GM23338 (cell line): Measurements from ENCODE around the gene KLK7. TPM values are rescaled to one million over a fixed set of nuclear protein-coding genes. Genes with fewer than 3 reads are reported as not detected.

Source experiments
- ATAC-seq: fragments of 200-7000 bp; cut with Tn5 transposase; 3 replicates; pipeline ENCODE4 v1.9.1; 2020
- DNase-seq: peaks from one replicate; pipeline ENCODE4 v3.0.0-alpha.2; 2015; ENCODE audit warnings: low spot score
- H2AFZ ChIP-seq: fragments of 200-600 bp; sonication (generic); 2 replicates; pipeline ENCODE4 v1.8.0; 2016; ENCODE audit warnings: antibody characterized with exemption, mild to moderate bottlenecking, moderate library complexity
- H3F3A ChIP-seq: fragments of 200-600 bp; sonication (generic); replicated peaks from 2 replicates; pipeline ENCODE4 v1.8.0; 2017; ENCODE audit warnings: antibody characterized with exemption, mixed run types, low read depth
- H3K27ac ChIP-seq: fragments of 200-600 bp; sonication (generic); 2 replicates; pipeline ENCODE4 v1.6.1; 2016; ENCODE audit warnings: low read depth
- H3K27me3 ChIP-seq: fragments of 200-600 bp; sonication (generic); 2 replicates; pipeline ENCODE4 v1.8.0; 2016; ENCODE audit warnings: mild to moderate bottlenecking, mixed run types, moderate library complexity; ENCODE audit not compliant: insufficient read depth
- H3K36me3 ChIP-seq: fragments of 200-600 bp; sonication (generic); 2 replicates; pipeline ENCODE4 v1.8.0; 2016; ENCODE audit warnings: mild to moderate bottlenecking; ENCODE audit not compliant: insufficient read depth
- H3K4me1 ChIP-seq: fragments of 200-600 bp; sonication (generic); 2 replicates; pipeline ENCODE4 v1.8.0; 2016; ENCODE audit warnings: mild to moderate bottlenecking, moderate library complexity; ENCODE audit not compliant: insufficient read depth
- H3K4me2 ChIP-seq: fragments of 200-600 bp; sonication (generic); 2 replicates; pipeline ENCODE4 v1.7.1; 2017; ENCODE audit warnings: mixed run types
- H3K4me3 ChIP-seq: fragments of 200-600 bp; sonication (generic); 2 replicates; pipeline ENCODE4 v1.6.1; 2016; ENCODE audit warnings: mixed run types
- H3K79me2 ChIP-seq: fragments of 200-600 bp; sonication (generic); replicated peaks from 2 replicates; pipeline ENCODE4 v1.8.0; 2017; ENCODE audit warnings: mild to moderate bottlenecking; ENCODE audit not compliant: insufficient read depth
- H3K9me2 ChIP-seq: fragments of 200-600 bp; sonication (generic); 2 replicates; pipeline ENCODE4 v1.8.0; 2017; ENCODE audit not compliant: insufficient read depth
- H4K20me1 ChIP-seq: fragments of 200-600 bp; sonication (generic); replicated peaks from 2 replicates; pipeline ENCODE4 v1.8.0; 2017; ENCODE audit warnings: mild to moderate bottlenecking; ENCODE audit not compliant: insufficient read depth
- H3K27ac Mint-ChIP-seq: 2 replicates; pipeline ENCODE4 v1.8.0; 2020; ENCODE audit warnings: inconsistent platforms, mild to moderate bottlenecking, moderate library complexity, mixed read lengths
- H3K27me3 Mint-ChIP-seq: 3 replicates; pipeline ENCODE4 v1.8.0; 2022; ENCODE audit warnings: low read depth, mild to moderate bottlenecking, moderate library complexity, mixed read lengths, inconsistent platforms; ENCODE audit not compliant: insufficient read depth, poor library complexity
- H3K36me3 Mint-ChIP-seq: 3 replicates; pipeline ENCODE4 v1.8.0; 2021; ENCODE audit warnings: low read depth, mild to moderate bottlenecking, inconsistent platforms, moderate library complexity, mixed read lengths
- H3K4me1 Mint-ChIP-seq: 3 replicates; pipeline ENCODE4 v1.8.0; 2020; ENCODE audit warnings: mild to moderate bottlenecking, inconsistent platforms, mixed read lengths
- H3K4me3 Mint-ChIP-seq: 3 replicates; pipeline ENCODE4 v1.8.0; 2021; ENCODE audit warnings: moderate library complexity, mild to moderate bottlenecking, inconsistent platforms, mixed read lengths
- H3K9me3 Mint-ChIP-seq: 3 replicates; pipeline ENCODE4 v1.8.0; 2020; ENCODE audit warnings: moderate library complexity, mild to moderate bottlenecking, inconsistent platforms, mixed read lengths
- CREB1 ChIP-seq: fragments of 250-450 bp; sonication (Bioruptor Pico); IDR thresholded peaks from 2 replicates; pipeline ENCODE4 v1.5.0; 2020; ENCODE audit warnings: low read depth, mild to moderate bottlenecking, moderate library complexity
- EZH2 ChIP-seq: fragments of 200-600 bp; sonication (generic); IDR thresholded peaks from one replicate; pipeline ENCODE4 v1.8.0; 2017; ENCODE audit warnings: antibody characterized with exemption, mild to moderate bottlenecking, low read depth; ENCODE audit not compliant: unreplicated experiment
- EZH2phosphoT487 ChIP-seq: fragments of 200-600 bp; sonication (generic); IDR thresholded peaks from one replicate; pipeline ENCODE4 v1.8.1; 2018; ENCODE audit warnings: antibody characterized with exemption; ENCODE audit not compliant: unreplicated experiment
- JUNB ChIP-seq: IDR thresholded peaks from one replicate; pipeline ENCODE4 v1.6.1; 2016; ENCODE audit warnings: antibody characterized with exemption; ENCODE audit not compliant: unreplicated experiment
- POLR2AphosphoS5 ChIP-seq: IDR thresholded peaks from 2 replicates; pipeline ENCODE4 v1.6.1; 2016; ENCODE audit warnings: antibody characterized with exemption, low read depth
- STAT1 ChIP-seq: IDR thresholded peaks from one replicate; pipeline ENCODE4 v1.6.1; 2016; ENCODE audit warnings: antibody characterized with exemption; ENCODE audit not compliant: unreplicated experiment
- ZNF114 ChIP-seq: fragments of 250-450 bp; sonication (Bioruptor Pico); IDR thresholded peaks from 2 replicates; pipeline ENCODE4 v1.5.0; 2020; ENCODE audit warnings: mild to moderate bottlenecking, moderate library complexity
- ZNF331 ChIP-seq: fragments of 250-450 bp; sonication (Bioruptor Pico); IDR thresholded peaks from 2 replicates; pipeline ENCODE4 v1.5.0; 2020; ENCODE audit warnings: low read depth, mild to moderate bottlenecking, moderate library complexity
- polyA plus RNA-seq: library from polyadenylated mRNA; unstranded; fragments of >200 nt; fragmentation: Nextera tagmentation; extraction: Ambion mirVana; gene quantifications from 2 replicates; pipeline ENCODE4 v1.2.1, GENCODE V29; 2016
- total RNA-seq: library from RNA; depleted of rRNA; stranded (reverse); fragments of >200 nt; shearing (Covaris generic); gene quantifications from 2 replicates; pipeline ENCODE4 v1.2.3, GENCODE V29; 2014
- TF ChIP-seq, protein P1 (sequence below): fragments of 250-450 bp; sonication (Bioruptor Pico); IDR thresholded peaks from 2 replicates; pipeline ENCODE4 v1.5.0; 2020; ENCODE audit warnings: mild to moderate bottlenecking, moderate library complexity
- TF ChIP-seq, protein P2 (sequence below), 2 experiments: fragments of 200-600 bp in 1 of 2; sonication (generic) in 1 of 2; conservative IDR thresholded peaks; 2 replicates each; pipeline versions ENCODE4 v1.5.1 to v1.6.1; 2016 to 2017; ENCODE audit warnings: antibody characterized with exemption in 2 of 2, low read depth in 2 of 2, mild to moderate bottlenecking in 2 of 2, moderate library complexity in 1 of 2
- TF ChIP-seq, protein P3 (sequence below): IDR thresholded peaks from one replicate; pipeline ENCODE4 v1.6.1; 2018; ENCODE audit warnings: antibody characterized with exemption; ENCODE audit not compliant: unreplicated experiment
- TF ChIP-seq, protein P4 (sequence below): IDR thresholded peaks from 2 replicates; pipeline ENCODE4 v1.6.1; 2016; ENCODE audit warnings: antibody characterized with exemption

The KLK7 gene
- total and polyA plus RNA-seq, 2 experiments from 2014 or later, result 1.1 to 1.4 TPM

DNA sequence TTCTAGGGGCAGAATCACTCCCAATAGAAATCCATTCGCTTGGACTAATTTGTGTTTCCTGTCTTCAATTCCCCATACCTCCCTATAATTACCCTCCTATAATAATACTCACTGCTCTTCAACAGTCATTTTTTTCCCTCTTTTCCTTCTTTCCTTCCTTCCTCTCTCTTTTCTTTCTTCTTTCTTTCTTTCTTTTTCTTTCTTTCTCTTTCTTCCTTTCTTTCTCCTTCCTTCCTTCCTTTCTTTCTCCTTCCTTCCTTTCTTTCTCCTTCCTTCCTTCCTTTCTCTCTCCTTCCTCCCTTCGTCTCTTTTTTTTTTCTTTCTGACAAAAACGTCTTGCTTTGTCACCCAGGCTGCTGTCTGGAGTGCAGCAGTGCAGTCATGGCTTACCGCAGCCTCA is 38.9 kb downstream of the KLK7 start:
- H3K27ac ChIP-seq, result no peak overlapping the region
- no peak overlapping the region for H3K4me3 ChIP-seq
- Mint-ChIP-seq H3K4me3 (no peak overlapping the region), H3K27me3 (peaks cover 4% of the 10 kb centered on the region), H3K36me3 (peaks cover 3% of the 10 kb centered on the region; the same call in 2 of the 3 replicates), H3K9me3 (peaks cover 42% of the 10 kb centered on the region), H3K27ac (no peak overlapping the region), H3K4me1 (no peaks in the 10 kb centered on the region)
- H3K36me3 ChIP-seq, result no peaks in the 10 kb centered on the region
- no peaks in the 10 kb centered on the region for H3F3A ChIP-seq
- H4K20me1 ChIP-seq, result no peaks in the 10 kb centered on the region
- no peaks in the 10 kb centered on the region for H3K27me3 ChIP-seq
- H3K79me2 ChIP-seq, result no peaks in the 10 kb centered on the region
- DNase-seq (no peak), ATAC-seq (no peak)
- H2AFZ ChIP-seq, result no peak overlapping the region
- H3K4me2 ChIP-seq, result no peak overlapping the region
- no peaks in the 10 kb centered on the region for H3K4me1 ChIP-seq
- TF ChIP-seq ZNF331 (CRISPR knock-in tag) (no peak), STAT1 (no peak), POLR2AphosphoS5 (no peak), EZH2 (no peak), ZNF114 (CRISPR knock-in tag) (no peak), JUNB (no peak), EZH2phosphoT487 (no peak), CREB1 (CRISPR knock-in tag) (no peak)
- TF ChIP-seq, protein P1, sequence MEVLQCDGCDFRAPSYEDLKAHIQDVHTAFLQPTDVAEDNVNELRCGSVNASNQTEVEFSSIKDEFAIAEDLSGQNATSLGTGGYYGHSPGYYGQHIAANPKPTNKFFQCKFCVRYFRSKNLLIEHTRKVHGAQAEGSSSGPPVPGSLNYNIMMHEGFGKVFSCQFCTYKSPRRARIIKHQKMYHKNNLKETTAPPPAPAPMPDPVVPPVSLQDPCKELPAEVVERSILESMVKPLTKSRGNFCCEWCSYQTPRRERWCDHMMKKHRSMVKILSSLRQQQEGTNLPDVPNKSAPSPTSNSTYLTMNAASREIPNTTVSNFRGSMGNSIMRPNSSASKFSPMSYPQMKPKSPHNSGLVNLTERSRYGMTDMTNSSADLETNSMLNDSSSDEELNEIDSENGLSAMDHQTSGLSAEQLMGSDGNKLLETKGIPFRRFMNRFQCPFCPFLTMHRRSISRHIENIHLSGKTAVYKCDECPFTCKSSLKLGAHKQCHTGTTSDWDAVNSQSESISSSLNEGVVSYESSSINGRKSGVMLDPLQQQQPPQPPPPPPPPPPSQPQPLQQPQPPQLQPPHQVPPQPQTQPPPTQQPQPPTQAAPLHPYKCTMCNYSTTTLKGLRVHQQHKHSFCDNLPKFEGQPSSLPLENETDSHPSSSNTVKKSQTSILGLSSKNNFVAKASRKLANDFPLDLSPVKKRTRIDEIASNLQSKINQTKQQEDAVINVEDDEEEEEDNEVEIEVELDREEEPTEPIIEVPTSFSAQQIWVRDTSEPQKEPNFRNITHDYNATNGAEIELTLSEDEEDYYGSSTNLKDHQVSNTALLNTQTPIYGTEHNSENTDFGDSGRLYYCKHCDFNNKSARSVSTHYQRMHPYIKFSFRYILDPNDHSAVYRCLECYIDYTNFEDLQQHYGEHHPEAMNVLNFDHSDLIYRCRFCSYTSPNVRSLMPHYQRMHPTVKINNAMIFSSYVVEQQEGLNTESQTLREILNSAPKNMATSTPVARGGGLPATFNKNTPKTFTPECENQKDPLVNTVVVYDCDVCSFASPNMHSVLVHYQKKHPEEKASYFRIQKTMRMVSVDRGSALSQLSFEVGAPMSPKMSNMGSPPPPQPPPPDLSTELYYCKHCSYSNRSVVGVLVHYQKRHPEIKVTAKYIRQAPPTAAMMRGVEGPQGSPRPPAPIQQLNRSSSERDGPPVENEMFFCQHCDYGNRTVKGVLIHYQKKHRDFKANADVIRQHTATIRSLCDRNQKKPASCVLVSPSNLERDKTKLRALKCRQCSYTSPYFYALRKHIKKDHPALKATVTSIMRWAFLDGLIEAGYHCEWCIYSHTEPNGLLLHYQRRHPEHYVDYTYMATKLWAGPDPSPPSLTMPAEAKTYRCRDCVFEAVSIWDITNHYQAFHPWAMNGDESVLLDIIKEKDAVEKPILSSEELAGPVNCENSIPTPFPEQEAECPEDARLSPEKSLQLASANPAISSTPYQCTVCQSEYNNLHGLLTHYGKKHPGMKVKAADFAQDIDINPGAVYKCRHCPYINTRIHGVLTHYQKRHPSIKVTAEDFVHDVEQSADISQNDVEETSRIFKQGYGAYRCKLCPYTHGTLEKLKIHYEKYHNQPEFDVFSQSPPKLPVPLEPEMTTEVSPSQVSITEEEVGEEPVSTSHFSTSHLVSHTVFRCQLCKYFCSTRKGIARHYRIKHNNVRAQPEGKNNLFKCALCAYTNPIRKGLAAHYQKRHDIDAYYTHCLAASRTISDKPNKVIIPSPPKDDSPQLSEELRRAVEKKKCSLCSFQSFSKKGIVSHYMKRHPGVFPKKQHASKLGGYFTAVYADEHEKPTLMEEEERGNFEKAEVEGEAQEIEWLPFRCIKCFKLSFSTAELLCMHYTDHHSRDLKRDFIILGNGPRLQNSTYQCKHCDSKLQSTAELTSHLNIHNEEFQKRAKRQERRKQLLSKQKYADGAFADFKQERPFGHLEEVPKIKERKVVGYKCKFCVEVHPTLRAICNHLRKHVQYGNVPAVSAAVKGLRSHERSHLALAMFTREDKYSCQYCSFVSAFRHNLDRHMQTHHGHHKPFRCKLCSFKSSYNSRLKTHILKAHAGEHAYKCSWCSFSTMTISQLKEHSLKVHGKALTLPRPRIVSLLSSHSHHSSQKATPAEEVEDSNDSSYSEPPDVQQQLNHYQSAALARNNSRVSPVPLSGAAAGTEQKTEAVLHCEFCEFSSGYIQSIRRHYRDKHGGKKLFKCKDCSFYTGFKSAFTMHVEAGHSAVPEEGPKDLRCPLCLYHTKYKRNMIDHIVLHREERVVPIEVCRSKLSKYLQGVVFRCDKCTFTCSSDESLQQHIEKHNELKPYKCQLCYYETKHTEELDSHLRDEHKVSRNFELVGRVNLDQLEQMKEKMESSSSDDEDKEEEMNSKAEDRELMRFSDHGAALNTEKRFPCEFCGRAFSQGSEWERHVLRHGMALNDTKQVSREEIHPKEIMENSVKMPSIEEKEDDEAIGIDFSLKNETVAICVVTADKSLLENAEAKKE, result no peak
- TF ChIP-seq, protein P2, sequence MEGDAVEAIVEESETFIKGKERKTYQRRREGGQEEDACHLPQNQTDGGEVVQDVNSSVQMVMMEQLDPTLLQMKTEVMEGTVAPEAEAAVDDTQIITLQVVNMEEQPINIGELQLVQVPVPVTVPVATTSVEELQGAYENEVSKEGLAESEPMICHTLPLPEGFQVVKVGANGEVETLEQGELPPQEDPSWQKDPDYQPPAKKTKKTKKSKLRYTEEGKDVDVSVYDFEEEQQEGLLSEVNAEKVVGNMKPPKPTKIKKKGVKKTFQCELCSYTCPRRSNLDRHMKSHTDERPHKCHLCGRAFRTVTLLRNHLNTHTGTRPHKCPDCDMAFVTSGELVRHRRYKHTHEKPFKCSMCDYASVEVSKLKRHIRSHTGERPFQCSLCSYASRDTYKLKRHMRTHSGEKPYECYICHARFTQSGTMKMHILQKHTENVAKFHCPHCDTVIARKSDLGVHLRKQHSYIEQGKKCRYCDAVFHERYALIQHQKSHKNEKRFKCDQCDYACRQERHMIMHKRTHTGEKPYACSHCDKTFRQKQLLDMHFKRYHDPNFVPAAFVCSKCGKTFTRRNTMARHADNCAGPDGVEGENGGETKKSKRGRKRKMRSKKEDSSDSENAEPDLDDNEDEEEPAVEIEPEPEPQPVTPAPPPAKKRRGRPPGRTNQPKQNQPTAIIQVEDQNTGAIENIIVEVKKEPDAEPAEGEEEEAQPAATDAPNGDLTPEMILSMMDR (conservative IDR thresholded peaks at IDR 0.05; ENCODE audit: low read depth in 2 of 2), result no peak
- TF ChIP-seq, protein P3, sequence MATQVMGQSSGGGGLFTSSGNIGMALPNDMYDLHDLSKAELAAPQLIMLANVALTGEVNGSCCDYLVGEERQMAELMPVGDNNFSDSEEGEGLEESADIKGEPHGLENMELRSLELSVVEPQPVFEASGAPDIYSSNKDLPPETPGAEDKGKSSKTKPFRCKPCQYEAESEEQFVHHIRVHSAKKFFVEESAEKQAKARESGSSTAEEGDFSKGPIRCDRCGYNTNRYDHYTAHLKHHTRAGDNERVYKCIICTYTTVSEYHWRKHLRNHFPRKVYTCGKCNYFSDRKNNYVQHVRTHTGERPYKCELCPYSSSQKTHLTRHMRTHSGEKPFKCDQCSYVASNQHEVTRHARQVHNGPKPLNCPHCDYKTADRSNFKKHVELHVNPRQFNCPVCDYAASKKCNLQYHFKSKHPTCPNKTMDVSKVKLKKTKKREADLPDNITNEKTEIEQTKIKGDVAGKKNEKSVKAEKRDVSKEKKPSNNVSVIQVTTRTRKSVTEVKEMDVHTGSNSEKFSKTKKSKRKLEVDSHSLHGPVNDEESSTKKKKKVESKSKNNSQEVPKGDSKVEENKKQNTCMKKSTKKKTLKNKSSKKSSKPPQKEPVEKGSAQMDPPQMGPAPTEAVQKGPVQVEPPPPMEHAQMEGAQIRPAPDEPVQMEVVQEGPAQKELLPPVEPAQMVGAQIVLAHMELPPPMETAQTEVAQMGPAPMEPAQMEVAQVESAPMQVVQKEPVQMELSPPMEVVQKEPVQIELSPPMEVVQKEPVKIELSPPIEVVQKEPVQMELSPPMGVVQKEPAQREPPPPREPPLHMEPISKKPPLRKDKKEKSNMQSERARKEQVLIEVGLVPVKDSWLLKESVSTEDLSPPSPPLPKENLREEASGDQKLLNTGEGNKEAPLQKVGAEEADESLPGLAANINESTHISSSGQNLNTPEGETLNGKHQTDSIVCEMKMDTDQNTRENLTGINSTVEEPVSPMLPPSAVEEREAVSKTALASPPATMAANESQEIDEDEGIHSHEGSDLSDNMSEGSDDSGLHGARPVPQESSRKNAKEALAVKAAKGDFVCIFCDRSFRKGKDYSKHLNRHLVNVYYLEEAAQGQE, result no peak
- TF ChIP-seq, protein P4, sequence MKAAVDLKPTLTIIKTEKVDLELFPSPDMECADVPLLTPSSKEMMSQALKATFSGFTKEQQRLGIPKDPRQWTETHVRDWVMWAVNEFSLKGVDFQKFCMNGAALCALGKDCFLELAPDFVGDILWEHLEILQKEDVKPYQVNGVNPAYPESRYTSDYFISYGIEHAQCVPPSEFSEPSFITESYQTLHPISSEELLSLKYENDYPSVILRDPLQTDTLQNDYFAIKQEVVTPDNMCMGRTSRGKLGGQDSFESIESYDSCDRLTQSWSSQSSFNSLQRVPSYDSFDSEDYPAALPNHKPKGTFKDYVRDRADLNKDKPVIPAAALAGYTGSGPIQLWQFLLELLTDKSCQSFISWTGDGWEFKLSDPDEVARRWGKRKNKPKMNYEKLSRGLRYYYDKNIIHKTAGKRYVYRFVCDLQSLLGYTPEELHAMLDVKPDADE, result no peak
- H3K9me2 ChIP-seq, result 0 out of 2 replicates have a peak, but pooled peaks cover 4% of the 10 kb centered on the region
